NCI-H2196 treated with DMSO at 0.1 percent for 48 hours (cell line): ENCODE data around the gene ITGAV.

Source experiments
- DNase-seq: peaks from one replicate; lab custom pipeline; 2025; ENCODE audit not compliant: unreplicated experiment; lab: John Stamatoyannopoulos, UW

ITGAV gene

DNA sequence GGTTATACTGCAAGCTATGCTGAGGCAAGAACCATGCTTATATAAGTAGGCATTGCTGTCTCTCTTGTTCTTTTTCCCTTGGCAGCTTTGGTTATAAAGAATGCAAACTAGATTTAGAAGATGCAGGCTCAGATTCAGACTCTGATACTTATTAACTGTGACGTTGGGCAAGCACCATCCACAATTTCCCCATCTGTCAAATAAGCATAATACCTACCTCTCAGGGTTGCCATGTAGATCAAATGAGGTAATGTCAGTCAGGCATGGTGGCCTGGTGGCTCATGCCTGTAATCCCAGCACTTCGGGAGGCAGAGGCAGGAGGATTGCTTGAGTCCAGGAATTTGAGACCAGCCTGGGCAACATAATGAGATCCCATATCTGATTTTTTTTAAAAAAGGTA is 21.7 kb downstream of the ITGAV start:
- DNase-seq = no peak

GRCh38 chr2:186612026-186612425 is 22.2 kb downstream of the ITGAV start:
- DNase-seq = no peak

DNA sequence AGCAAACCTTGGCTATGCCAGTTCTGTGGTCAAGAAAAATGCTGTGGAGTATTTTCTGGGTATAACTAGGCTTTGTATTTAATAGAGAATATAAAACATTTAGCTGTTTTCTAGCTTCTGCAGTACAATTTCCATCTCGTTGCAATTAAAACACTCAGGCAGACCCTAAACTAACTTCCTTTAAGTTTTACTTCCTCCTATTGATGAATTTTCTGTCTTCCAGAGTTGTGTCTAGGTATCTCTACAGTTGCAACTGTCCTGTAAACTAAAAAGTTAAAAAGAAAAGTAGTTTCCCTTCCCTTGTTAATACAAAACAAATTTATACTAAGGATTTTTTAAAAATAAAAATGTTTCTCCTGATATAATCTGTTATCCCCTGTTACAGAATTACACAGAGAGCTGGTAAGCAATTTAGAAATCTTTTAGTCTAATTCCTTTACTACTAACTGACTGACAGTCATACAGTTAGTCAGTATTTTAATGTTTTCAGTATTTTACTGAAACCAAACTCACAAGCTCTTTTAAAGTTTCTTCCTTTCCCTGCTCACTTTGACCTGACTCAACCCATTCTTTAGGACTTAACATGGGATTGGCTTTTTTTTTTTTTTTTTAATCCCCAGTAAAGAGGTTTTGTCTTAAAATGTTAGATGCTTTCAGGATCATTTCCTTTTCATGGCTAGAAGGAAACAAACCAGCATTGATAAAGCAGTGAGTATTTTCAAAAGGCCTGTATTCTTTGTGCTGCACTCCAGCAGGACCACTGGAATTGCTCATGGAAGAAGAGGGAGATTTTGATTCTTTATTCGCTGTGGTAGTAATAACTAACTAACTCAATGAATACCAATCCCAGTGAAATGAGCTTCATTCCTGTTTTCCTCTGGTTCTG is 22.9 kb downstream of the ITGAV start:
- DNase-seq = no peak

- DNase-seq = no peak
These were observed 24.5 kb downstream of the ITGAV start for GRCh38 chr2:186614373-186614772.

- DNase-seq = no peak
These were observed 27.3 kb downstream of the ITGAV start for GRCh38 chr2:186617148-186617547.

GRCh38 chr2:186617771-186618170 is 27.9 kb downstream of the ITGAV start:
- no peak for DNase-seq

- DNase-seq = no peak
These were observed 28.8 kb downstream of the ITGAV start for GRCh38 chr2:186618696-186619095.

GRCh38 chr2:186623084-186623483 is 33.2 kb downstream of the ITGAV start:
- no peak for DNase-seq

DNA sequence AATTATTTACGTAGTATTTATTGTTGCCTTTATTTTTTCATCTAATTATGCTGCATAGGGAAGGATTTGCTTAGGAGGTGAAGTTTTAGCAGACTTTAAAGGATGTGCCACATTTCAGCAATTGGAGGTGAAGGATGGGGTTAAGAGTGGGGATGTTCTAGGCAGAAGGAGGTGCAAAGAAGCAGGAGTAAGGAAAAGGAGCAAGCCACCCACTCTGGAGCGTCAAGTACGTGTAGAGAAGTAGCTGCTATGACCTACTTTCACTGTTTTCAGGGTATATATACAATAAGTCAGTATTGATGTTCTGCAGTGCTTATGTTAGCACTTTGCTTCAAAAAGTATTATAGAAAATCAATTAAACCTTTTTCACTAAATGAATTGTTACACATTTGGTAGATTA is 34.4 kb downstream of the ITGAV start:
- no peak for DNase-seq

GRCh38 chr2:186629250-186629996 is 39.6 kb downstream of the ITGAV start:
- DNase-seq = no peak

GRCh38 chr2:186632417-186632816 is 42.6 kb downstream of the ITGAV start:
- DNase-seq = no peak

- no peak for DNase-seq
These were observed 44.8 kb downstream of the ITGAV start for GRCh38 chr2:186634701-186635100.

DNA sequence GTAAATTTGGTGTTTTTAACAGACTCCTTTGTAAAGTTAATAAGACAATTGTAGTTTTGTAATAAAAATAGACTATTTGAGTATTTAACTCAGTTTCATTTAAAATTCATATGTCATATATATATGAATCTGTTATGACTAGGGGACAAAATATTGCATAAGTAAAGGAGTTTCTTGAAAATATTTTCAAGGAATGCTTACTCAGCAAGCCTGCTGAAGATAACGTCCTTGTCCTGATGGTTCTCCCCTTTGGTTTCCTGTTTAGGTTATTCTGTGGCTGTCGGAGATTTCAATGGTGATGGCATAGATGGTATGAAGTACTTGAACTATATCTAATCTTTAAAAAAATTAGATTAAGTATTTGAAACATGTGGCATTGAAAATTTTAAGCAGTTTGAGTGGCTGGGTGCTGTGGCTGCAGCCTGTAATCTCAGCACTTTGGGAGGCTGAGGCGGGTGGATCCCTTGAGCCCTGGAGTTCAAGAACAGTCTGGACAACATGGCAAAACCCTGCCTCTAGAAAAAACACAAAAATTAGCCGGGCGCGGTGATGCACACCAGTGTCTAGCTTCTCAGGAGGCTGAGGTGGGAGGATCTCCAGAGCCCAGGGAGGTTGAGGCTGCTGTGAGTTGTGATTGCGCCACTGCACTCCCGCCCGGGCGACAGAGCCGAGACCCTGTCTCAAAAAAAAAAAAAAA is 47.1 kb downstream of the ITGAV start:
- no peak for DNase-seq

- DNase-seq = no peak
These were observed 47.6 kb downstream of the ITGAV start for GRCh38 chr2:186637497-186637800.

- no peak for DNase-seq
These were observed 50.1 kb downstream of the ITGAV start for GRCh38 chr2:186639939-186640338.

DNA sequence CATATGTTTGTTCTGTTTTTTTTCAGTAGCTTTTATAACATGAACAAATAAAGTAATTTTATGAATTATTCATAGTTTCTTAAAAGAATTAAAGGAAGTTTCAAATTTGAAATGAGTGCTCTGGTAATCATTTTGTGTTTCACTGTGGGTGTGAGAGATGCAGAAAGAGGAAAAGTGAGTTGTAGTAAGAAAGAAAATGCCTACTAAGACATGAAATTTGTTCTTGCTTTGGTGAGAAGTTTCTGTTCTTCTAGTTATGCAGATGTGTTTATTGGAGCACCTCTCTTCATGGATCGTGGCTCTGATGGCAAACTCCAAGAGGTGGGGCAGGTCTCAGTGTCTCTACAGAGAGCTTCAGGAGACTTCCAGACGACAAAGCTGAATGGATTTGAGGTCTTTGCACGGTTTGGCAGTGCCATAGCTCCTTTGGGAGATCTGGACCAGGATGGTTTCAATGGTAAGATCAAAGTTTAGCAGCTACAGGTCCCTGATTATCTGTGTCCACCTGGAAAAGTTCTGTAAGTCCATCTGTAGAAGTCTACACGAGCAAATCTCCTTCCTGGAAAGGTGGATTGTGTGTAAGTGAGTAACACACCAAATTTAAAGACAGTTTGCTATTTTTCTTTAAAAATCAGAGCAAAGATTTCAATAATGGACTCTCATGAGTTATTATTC is 51.4 kb downstream of the ITGAV start:
- DNase-seq = no peak

DNA sequence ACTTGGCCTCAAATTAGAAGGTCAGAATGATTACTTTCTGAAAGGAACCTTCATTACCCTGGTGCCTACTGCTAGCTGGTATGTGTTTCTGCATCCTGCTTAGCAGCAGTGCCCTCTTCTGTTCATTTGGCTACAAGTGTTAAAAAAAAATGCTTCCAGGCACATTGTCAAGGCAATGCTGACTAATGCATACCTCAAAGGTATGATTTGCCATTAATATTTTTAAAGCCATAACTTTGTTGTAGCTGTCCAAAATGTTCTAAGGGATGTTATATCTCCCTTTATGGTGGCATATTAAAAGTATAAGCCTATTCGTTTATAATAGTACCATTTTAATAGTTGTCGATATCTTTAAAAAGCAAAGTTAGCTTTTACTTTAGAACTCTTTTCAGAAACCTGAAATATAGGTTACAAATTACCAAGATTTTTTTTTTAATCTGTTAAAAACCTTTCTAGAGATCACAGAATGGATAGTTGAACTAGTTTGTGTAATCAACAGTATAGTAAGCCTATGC is 52.0 kb downstream of the ITGAV start:
- DNase-seq = peak; percentile 33

DNA sequence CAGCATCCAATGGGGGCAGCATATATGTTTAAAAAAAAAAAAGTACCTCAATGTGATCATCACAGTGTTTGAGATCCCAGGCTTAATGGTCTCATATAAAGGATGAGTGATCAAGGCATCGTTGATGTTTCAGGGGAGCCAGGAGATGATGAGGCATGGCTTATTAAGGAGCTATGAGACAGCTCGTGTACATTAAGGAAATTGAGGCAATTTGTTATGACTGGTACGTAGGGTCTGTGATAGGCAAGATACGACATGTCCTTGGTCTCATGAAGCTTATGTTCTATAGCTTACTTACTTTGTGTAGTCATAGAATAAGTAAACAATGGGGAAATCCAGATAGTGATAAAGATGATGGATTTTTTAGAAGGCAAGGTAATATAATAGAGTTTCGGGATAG is 54.9 kb downstream of the ITGAV start:
- no peak for DNase-seq

DNA sequence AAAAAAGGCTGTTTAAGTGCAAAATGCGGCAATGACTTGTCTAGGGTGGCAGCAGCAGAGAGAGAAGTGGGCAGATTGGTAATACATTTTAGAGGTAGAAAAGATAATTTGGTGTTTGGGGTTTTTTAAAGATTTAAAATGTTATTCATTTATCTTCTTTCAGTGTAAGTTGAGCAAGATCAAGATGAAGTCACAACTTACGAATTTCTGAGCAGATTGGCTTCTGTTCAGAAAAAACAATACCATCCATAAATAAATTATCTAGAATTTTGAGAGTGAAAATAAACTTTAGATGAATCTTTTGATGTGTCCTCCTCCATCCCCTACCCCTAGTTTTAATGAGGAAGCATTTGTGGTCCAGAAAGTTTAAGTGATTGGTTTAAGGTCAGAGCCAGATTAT is 56.1 kb downstream of the ITGAV start:
- no peak for DNase-seq

DNA sequence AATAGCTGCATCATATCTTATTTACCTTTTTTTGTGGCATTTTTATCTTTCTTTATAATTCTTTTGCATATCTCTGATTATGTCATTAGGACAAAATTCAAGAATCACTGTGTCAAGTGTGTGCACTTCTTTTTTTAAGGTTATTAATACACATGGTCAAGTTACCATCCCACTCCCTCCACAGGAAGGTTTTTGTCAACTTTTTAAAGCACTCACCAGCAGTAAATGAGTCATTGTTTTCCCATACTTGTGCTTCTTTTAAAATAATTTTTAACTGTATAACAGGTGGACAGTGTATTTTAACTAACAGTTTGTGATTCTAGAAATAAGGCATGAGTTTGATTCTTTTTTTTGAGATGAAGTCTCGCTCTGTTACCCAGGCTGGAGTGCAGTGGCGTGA is 58.3 kb downstream of the ITGAV start:
- no peak for DNase-seq

DNA sequence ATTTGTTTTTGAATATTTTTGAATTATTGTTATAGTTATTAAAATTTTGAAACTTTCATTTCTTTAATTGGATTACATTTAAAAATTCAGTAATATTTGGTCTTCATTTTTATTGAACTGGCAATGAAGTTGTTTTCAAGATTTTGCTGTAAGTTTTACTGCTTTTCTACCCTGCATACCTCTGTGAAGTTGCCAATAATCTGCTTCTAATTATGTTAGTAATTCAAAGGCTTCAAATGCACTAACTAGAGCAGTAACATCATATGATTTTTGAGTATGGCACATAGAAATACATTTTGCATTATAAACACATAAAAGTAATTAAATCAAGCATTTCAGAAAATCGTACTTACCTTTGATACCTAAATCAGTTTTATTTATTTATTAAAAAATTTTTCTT is 63.7 kb downstream of the ITGAV start:
- no peak for DNase-seq
